CD4-positive, alpha-beta T cell (primary cell): ENCODE measurements around the gene PRKCB. TPM values are rescaled to one million over a fixed set of nuclear protein-coding genes. Genes with fewer than 3 reads are reported as not detected.

ENCODE experiments used
- ATAC-seq: fragments of 200-7000 bp; cut with Tn5 transposase; one replicate; pipeline ENCODE4 v1.10.0; 2022; ENCODE audit warnings: mild to moderate bottlenecking; ENCODE audit not compliant: poor library complexity
- CTCF ChIA-PET: fragments of 350-600 bp; sonication (Branson Sonifier 250); formaldehyde crosslinking; loops from one replicate; lab custom pipeline; 2021; ENCODE audit warnings: antibody characterized with exemption, inconsistent platforms; lab: Charles Lee
- POLR2A ChIA-PET: fragments of 350-600 bp; sonication (Branson Sonifier 250); formaldehyde crosslinking; loops from one replicate; lab custom pipeline; 2021; ENCODE audit warnings: antibody characterized with exemption, inconsistent platforms; lab: Charles Lee
- DNase-seq, 14 experiments: peaks; one replicate each; pipeline ENCODE4 v3.0.0-alpha.2; 2013 to 2020; ENCODE audit warnings: mixed read lengths in 2 of 14
- H3K27ac ChIP-seq, 2 donors: one replicate each; pipeline versions ENCODE4 v1.5.1 to v1.7.0; 2013; ENCODE audit warnings: low read length in 2 of 2, low read depth in 1 of 2, mild to moderate bottlenecking in 1 of 2
- H3K27me3 ChIP-seq, 2 experiments: 1 replicate in 1 of 2; 2 replicates in 1 of 2; pipeline versions ENCODE4 v1.6.1 to v1.7.0; 2013; ENCODE audit warnings: low read length in 2 of 2, control low read depth in 1 of 2, mild to moderate bottlenecking in 1 of 2, moderate library complexity in 1 of 2; ENCODE audit not compliant: insufficient read depth in 2 of 2, control insufficient read depth in 1 of 2
- H3K36me3 ChIP-seq: one replicate; pipeline ENCODE4 v1.6.1; 2013; ENCODE audit warnings: low read length, control low read depth; ENCODE audit not compliant: insufficient read depth
- H3K4me1 ChIP-seq: one replicate; pipeline ENCODE4 v1.6.1; 2013; ENCODE audit warnings: low read length, control low read depth; ENCODE audit not compliant: insufficient read depth
- H3K4me3 ChIP-seq: one replicate; pipeline ENCODE4 v1.5.1; 2013; ENCODE audit warnings: mild to moderate bottlenecking, low read length, moderate library complexity
- H3K9me3 ChIP-seq, 2 experiments: 1 replicate in 1 of 2; 2 replicates in 1 of 2; pipeline versions ENCODE4 v1.6.1 to v1.7.0; 2013; ENCODE audit warnings: low read length in 2 of 2, mild to moderate bottlenecking in 2 of 2, control low read depth in 1 of 2, moderate library complexity in 1 of 2; ENCODE audit not compliant: control insufficient read depth in 1 of 2, insufficient read depth in 1 of 2
- H3K27ac Mint-ChIP-seq: one replicate; pipeline ENCODE4 v1.8.0; 2020; ENCODE audit warnings: mixed read lengths
- H3K27me3 Mint-ChIP-seq: one replicate; pipeline ENCODE4 v1.8.0; 2021; ENCODE audit warnings: mixed read lengths
- H3K36me3 Mint-ChIP-seq: one replicate; pipeline ENCODE4 v1.8.0; 2021; ENCODE audit warnings: low read depth, mixed read lengths
- H3K4me1 Mint-ChIP-seq: one replicate; pipeline ENCODE4 v1.8.0; 2021; ENCODE audit warnings: low read depth, mixed read lengths
- H3K4me3 Mint-ChIP-seq: one replicate; pipeline ENCODE4 v1.8.0; 2020; ENCODE audit warnings: mild to moderate bottlenecking, mixed read lengths
- H3K9me3 Mint-ChIP-seq: one replicate; pipeline ENCODE4 v1.8.0; 2020; ENCODE audit warnings: mixed read lengths
- intact Hi-C, 2 experiments: fragments of 100-400 bp; cut with DNase I in 1 of 2; cut with micrococcal nuclease in 1 of 2; formaldehyde crosslinking; loops; one replicate each; pipeline versions ENCODE4 v1.15.1 to v1.9.0; 2023 to 2025; cut with DNase I, micrococcal nuclease
- total RNA-seq, 174 experiments: library from RNA in 2 of 174; stranded (reverse) in 2 of 174; gene quantifications; one replicate each; pipeline ENCODE4 v1.2.3 and lab custom pipeline; 2021 to 2026
- TF ChIP-seq, protein P1 (sequence below): fragments of 200-600 bp; IDR thresholded peaks from one replicate; pipeline ENCODE4 v1.8.0; 2022; ENCODE audit warnings: antibody characterized with exemption, mild to moderate bottlenecking

Gene PRKCB
- total RNA-seq, 2 experiments from 2014 or later: 64.7 TPM

DNA sequence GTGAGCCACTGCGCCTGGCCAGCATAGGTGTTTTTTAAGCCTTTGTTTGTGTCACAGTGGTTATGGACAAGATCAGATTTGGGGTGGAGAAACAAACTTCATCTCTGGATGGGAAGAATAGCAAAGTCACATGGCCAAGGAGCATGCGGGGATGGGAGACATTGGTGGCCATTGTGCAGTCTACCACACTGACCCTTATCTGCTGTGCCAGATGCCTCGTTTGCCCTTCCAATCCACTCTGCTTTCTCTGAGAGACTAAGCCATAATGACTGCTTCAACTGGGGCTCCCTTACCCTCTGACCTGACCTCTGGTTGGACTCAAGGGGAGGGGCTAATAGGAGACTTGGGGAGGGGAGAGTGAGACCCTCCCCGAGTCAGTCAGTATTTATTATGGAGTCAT is 166.8 kb downstream of the PRKCB start:
- TF ChIP-seq, protein P1, sequence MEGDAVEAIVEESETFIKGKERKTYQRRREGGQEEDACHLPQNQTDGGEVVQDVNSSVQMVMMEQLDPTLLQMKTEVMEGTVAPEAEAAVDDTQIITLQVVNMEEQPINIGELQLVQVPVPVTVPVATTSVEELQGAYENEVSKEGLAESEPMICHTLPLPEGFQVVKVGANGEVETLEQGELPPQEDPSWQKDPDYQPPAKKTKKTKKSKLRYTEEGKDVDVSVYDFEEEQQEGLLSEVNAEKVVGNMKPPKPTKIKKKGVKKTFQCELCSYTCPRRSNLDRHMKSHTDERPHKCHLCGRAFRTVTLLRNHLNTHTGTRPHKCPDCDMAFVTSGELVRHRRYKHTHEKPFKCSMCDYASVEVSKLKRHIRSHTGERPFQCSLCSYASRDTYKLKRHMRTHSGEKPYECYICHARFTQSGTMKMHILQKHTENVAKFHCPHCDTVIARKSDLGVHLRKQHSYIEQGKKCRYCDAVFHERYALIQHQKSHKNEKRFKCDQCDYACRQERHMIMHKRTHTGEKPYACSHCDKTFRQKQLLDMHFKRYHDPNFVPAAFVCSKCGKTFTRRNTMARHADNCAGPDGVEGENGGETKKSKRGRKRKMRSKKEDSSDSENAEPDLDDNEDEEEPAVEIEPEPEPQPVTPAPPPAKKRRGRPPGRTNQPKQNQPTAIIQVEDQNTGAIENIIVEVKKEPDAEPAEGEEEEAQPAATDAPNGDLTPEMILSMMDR: no peak
- Mint-ChIP-seq H3K9me3 (no peaks in the 10 kb centered on the region), H3K36me3 (peaks cover 13% of the 10 kb centered on the region), H3K4me1 (peaks cover 41% of the 10 kb centered on the region), H3K4me3 (no peak overlapping the region), H3K27me3 (no peaks in the 10 kb centered on the region), H3K27ac (no peak overlapping the region)
- no peak overlapping the region for H3K27ac ChIP-seq
- ChIA-PET CTCF (interaction anchor here (1.3 kb wide), 1 partner anchor 199 kb away, joined by 5 read pairs; no protein-coding TSS in a partner anchor), POLR2A (no interaction called here)
- no peak overlapping the region for H3K4me3 ChIP-seq
- peaks cover 11% of the 10 kb centered on the region for H3K4me1 ChIP-seq
- intact Hi-C loops: loop anchor here in 1 of 2 experiments (10.0 kb wide), 1 partner anchor 48 kb away; no protein-coding TSS in a partner anchor
- H3K9me3 ChIP-seq: no peaks in the 10 kb centered on the region
- no peaks in the 10 kb centered on the region for H3K27me3 ChIP-seq
- peaks cover 10% of the 10 kb centered on the region for H3K36me3 ChIP-seq
- no peak for ATAC-seq
- no peak for DNase-seq

DNA sequence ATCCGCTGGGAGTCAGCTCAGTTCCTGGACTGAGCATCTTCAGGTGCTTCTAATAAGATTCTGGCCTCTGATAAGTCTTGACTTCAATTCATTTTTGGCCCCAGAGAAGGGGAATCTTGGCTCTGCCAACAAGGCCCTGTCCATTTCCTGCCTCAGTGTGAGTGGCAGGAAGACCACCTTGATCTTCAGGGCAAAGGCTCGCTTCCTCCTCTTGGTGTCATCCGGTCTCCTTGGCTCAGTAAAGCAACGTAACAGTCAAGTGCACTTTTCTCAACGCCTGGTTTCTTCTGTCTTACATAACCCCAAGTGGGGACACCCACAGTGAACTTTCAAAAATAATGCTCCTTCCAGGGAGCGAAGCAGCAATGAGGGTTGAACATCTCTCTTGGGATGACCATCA is 169.8 kb downstream of the PRKCB start:
- DNase-seq (peak in 2 of 14 experiments; percentile 16 to 21), ATAC-seq (no peak)
- Histone ChIP-seq H3K4me3 (no peak overlapping the region), H3K4me1 (peaks cover 17% of the 10 kb centered on the region), H3K36me3 (peaks cover 5% of the 10 kb centered on the region), H3K27ac (peak overlapping the region in 1 of 2 donors; percentile 25), H3K27me3 (no peaks in the 10 kb centered on the region), H3K9me3 (no peaks in the 10 kb centered on the region)
- no peaks in the 10 kb centered on the region for H3K9me3 Mint-ChIP-seq
- H3K27me3 Mint-ChIP-seq: no peaks in the 10 kb centered on the region
- no peak overlapping the region for H3K4me3 Mint-ChIP-seq
- H3K36me3 Mint-ChIP-seq: peaks cover 14% of the 10 kb centered on the region
- TF ChIP-seq, protein P1: no peak
- H3K27ac Mint-ChIP-seq: peak overlapping the region; percentile 37
- intact Hi-C loops: loop anchor here in 1 of 2 experiments (10.0 kb wide), 1 partner anchor 51 kb away; no protein-coding TSS in a partner anchor
- H3K4me1 Mint-ChIP-seq: peaks cover 45% of the 10 kb centered on the region
- ChIA-PET POLR2A (no interaction called here), CTCF (interaction anchor here (1.0 kb wide), 1 partner anchor 202 kb away, joined by 5 read pairs; no protein-coding TSS in a partner anchor)

DNA sequence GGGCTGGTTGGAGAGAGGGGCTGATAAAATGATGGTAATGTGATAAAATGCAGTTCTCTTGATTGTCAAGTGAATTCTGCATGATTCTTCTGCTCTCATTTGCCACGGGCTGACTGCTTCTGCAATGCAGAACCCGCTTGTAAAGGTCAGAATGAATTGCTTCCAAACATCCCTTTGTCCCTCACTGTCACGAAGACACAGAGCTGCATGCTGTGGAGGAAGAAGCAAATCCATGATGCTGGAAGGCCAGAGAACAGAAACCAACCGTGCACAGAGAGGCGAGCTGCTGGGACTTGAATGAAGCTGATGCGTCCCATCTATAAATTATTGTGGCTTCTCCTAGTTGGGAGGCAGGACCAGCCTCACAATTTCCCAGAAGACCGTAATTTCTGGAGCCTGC is 171.6 kb downstream of the PRKCB start:
- Histone ChIP-seq H3K4me1 (peaks cover 19% of the 10 kb centered on the region), H3K9me3 (no peaks in the 10 kb centered on the region), H3K4me3 (no peak overlapping the region), H3K27ac (no peak overlapping the region), H3K36me3 (peaks cover 5% of the 10 kb centered on the region), H3K27me3 (no peaks in the 10 kb centered on the region)
- POLR2A ChIA-PET: interaction anchor here (1.5 kb wide), 2 partner anchors 9 to 130 kb away, joined by 3 to 5 read pairs; no protein-coding TSS in a partner anchor
- H3K9me3 Mint-ChIP-seq: no peaks in the 10 kb centered on the region
- TF ChIP-seq, protein P1: no peak
- H3K27ac Mint-ChIP-seq: peak overlapping the region; percentile 37
- H3K36me3 Mint-ChIP-seq: peaks cover 14% of the 10 kb centered on the region
- DNase-seq (no peak), ATAC-seq (no peak)
- H3K4me1 Mint-ChIP-seq: peaks cover 47% of the 10 kb centered on the region
- H3K27me3 Mint-ChIP-seq: no peaks in the 10 kb centered on the region
- CTCF ChIA-PET: interaction anchor here (1.0 to 1.6 kb wide), 2 partner anchors 130 to 204 kb away, joined by 4 read pairs; no protein-coding TSS in a partner anchor
- H3K4me3 Mint-ChIP-seq: no peak overlapping the region
- intact Hi-C loops: loop anchor here in 1 of 2 experiments (10.0 kb wide), 1 partner anchor 53 kb away; no protein-coding TSS in a partner anchor
